Measurements from ENCODE around the gene CA6.
"Not testable (repeated sequence)": the region's sequence is repeated elsewhere in the genome, so short reads cannot be mapped to it uniquely, and the experiment has no call there.

GRCh38 chr1:8896775-8897174 lies 48.9 kb upstream of the CA6 start:
- not testable (repeated sequence) for TF ChIP-seq EZH2 (IDR thresholded peaks at IDR 0.05; ENCODE audit: low read length); CTCF (optimal IDR thresholded peaks at IDR 0.05 in 1 of 3, IDR thresholded peaks at IDR 0.05 in 1 of 3, conservative IDR thresholded peaks at IDR 0.05 in 1 of 3; ENCODE audit: extremely low read depth in 1 of 3, insufficient read depth in 2 of 3, low read length in 3 of 3)

All from keratinocyte (primary cell).